ENCODE data around the gene ZBTB46.

The ZBTB46 gene

GRCh38 chr20:63846128-63846771 is 15.2 kb upstream of the ZBTB46 start:
- H3K14ac ChIP-seq (ENCODE audit: low read length), result peak overlapping the region; percentile 39
- no peaks in the 10 kb centered on the region for H3K79me2 ChIP-seq (ENCODE audit: control insufficient read depth, insufficient read depth, low read length, poor library complexity)
- peak overlapping the region; percentile 83 for H2BK5ac ChIP-seq (ENCODE audit: low read depth, low read length, poor library complexity)
- peak overlapping the region; percentile 88 for H3K27ac ChIP-seq (ENCODE audit: low read depth, low read length)
- H3K36me3 ChIP-seq (ENCODE audit: control insufficient read depth in 1 of 2, insufficient read depth in 2 of 2, low read length in 2 of 2), result no peaks in the 10 kb centered on the region
- H3K4ac ChIP-seq (ENCODE audit: low read depth, low read length), result no peak overlapping the region
- no peaks in the 10 kb centered on the region for H3K9me3 ChIP-seq (ENCODE audit: insufficient read depth, low read depth, low read length)
- H2AK5ac ChIP-seq (ENCODE audit: low read length), result no peak overlapping the region
- H2AFZ ChIP-seq (ENCODE audit: insufficient read depth, low read length, poor library complexity), result peak overlapping the region; percentile 56
- peak overlapping the region; percentile 69 for H2BK12ac ChIP-seq (ENCODE audit: low read length)
- H3K23ac ChIP-seq (ENCODE audit: low read length), result no peak overlapping the region
- no CpG with 5 or more reads among the region's 24 CpGs for WGBS (ENCODE audit: extremely low coverage, insufficient coverage, insufficient read length)
- no peak overlapping the region for H3K9ac ChIP-seq (ENCODE audit: low read length)
- peak overlapping the region; percentile 76 for H4K8ac ChIP-seq (ENCODE audit: low read depth, low read length)
- H3K4me2 ChIP-seq (ENCODE audit: low read length), result peak overlapping the region; percentile 69
- peaks cover 23% of the 10 kb centered on the region for H3K79me1 ChIP-seq (ENCODE audit: low read length)
- H4K91ac ChIP-seq (ENCODE audit: low read depth, low read length), result peak overlapping the region; percentile 75
- H2BK120ac ChIP-seq (ENCODE audit: insufficient read depth, low read length, poor library complexity), result peak overlapping the region; percentile 84
- no peak overlapping the region for H3K18ac ChIP-seq (ENCODE audit: low read length)
- H3K4me1 ChIP-seq (ENCODE audit: control insufficient read depth in 1 of 2, insufficient read depth in 2 of 2, low read length in 2 of 2), result peaks cover 24% of the 10 kb centered on the region in 2 experiments
- H4K12ac ChIP-seq (ENCODE audit: low read depth, low read length), result peak overlapping the region; percentile 22
- H3K4me3 ChIP-seq (ENCODE audit: low read depth, low read length), result no peak overlapping the region
- DNase-seq, result peak in 1 of 2 donors; percentile 45
- no peaks in the 10 kb centered on the region for H3K27me3 ChIP-seq (ENCODE audit: insufficient read depth, low read length)

- H3K36me3 ChIP-seq (ENCODE audit: control insufficient read depth in 1 of 2, insufficient read depth in 2 of 2, low read length in 2 of 2), result no peaks in the 10 kb centered on the region
- DNase-seq, result no peak
- no peak overlapping the region for H3K4ac ChIP-seq (ENCODE audit: low read depth, low read length)
- H3K79me2 ChIP-seq (ENCODE audit: control insufficient read depth, insufficient read depth, low read length, poor library complexity), result no peaks in the 10 kb centered on the region
- no peak overlapping the region for H3K4me3 ChIP-seq (ENCODE audit: low read depth, low read length)
- no peak overlapping the region for H2AK5ac ChIP-seq (ENCODE audit: low read length)
- H3K27ac ChIP-seq (ENCODE audit: low read depth, low read length), result no peak overlapping the region
- no peak overlapping the region for H4K8ac ChIP-seq (ENCODE audit: low read depth, low read length)
- no peak overlapping the region for H3K9ac ChIP-seq (ENCODE audit: low read length)
- H3K79me1 ChIP-seq (ENCODE audit: low read length), result peaks cover 27% of the 10 kb centered on the region
- H2BK12ac ChIP-seq (ENCODE audit: low read length), result peak overlapping the region; percentile 14
- H3K4me2 ChIP-seq (ENCODE audit: low read length), result no peak overlapping the region
- H2AFZ ChIP-seq (ENCODE audit: insufficient read depth, low read length, poor library complexity), result no peak overlapping the region
- peaks cover 29 to 33% of the 10 kb centered on the region in 2 experiments for H3K4me1 ChIP-seq (ENCODE audit: control insufficient read depth in 1 of 2, insufficient read depth in 2 of 2, low read length in 2 of 2)
- no peak overlapping the region for H4K12ac ChIP-seq (ENCODE audit: low read depth, low read length)
- no peak overlapping the region for H3K14ac ChIP-seq (ENCODE audit: low read length)
- peak overlapping the region; percentile 33 for H2BK120ac ChIP-seq (ENCODE audit: insufficient read depth, low read length, poor library complexity)
- no peak overlapping the region for H3K18ac ChIP-seq (ENCODE audit: low read length)
- peak overlapping the region; percentile 6 for H4K91ac ChIP-seq (ENCODE audit: low read depth, low read length)
- no peak overlapping the region for H3K23ac ChIP-seq (ENCODE audit: low read length)
- no CpG with 5 or more reads among the region's 9 CpGs for WGBS (ENCODE audit: extremely low coverage, insufficient coverage, insufficient read length)
- H3K27me3 ChIP-seq (ENCODE audit: insufficient read depth, low read length), result no peaks in the 10 kb centered on the region
- peaks cover 2% of the 10 kb centered on the region for H3K9me3 ChIP-seq (ENCODE audit: insufficient read depth, low read depth, low read length)
- no peak overlapping the region for H2BK5ac ChIP-seq (ENCODE audit: low read depth, low read length, poor library complexity)
These were observed 13.5 kb upstream of the ZBTB46 start for GRCh38 chr20:63844511-63844991.

- H3K9ac ChIP-seq (ENCODE audit: low read length), result no peak overlapping the region
- no peak overlapping the region for H4K12ac ChIP-seq (ENCODE audit: low read depth, low read length)
- peaks cover 27% of the 10 kb centered on the region for H3K79me1 ChIP-seq (ENCODE audit: low read length)
- peaks cover 2% of the 10 kb centered on the region for H3K9me3 ChIP-seq (ENCODE audit: insufficient read depth, low read depth, low read length)
- no peak overlapping the region for H4K8ac ChIP-seq (ENCODE audit: low read depth, low read length)
- peak overlapping the region; percentile 35 for H2AK5ac ChIP-seq (ENCODE audit: low read length)
- WGBS (ENCODE audit: extremely low coverage, insufficient coverage, insufficient read length), result no CpG with 5 or more reads among the region's 16 CpGs
- no peak overlapping the region for H3K27ac ChIP-seq (ENCODE audit: low read depth, low read length)
- H3K4me2 ChIP-seq (ENCODE audit: low read length), result no peak overlapping the region
- H3K23ac ChIP-seq (ENCODE audit: low read length), result no peak overlapping the region
- H3K4me3 ChIP-seq (ENCODE audit: low read depth, low read length), result no peak overlapping the region
- H3K36me3 ChIP-seq (ENCODE audit: control insufficient read depth in 1 of 2, insufficient read depth in 2 of 2, low read length in 2 of 2), result no peaks in the 10 kb centered on the region
- no peak overlapping the region for H4K91ac ChIP-seq (ENCODE audit: low read depth, low read length)
- no peak overlapping the region for H3K18ac ChIP-seq (ENCODE audit: low read length)
- H2BK5ac ChIP-seq (ENCODE audit: low read depth, low read length, poor library complexity), result no peak overlapping the region
- no peak overlapping the region for H3K14ac ChIP-seq (ENCODE audit: low read length)
- no peak for DNase-seq
- peaks cover 29 to 34% of the 10 kb centered on the region in 2 experiments for H3K4me1 ChIP-seq (ENCODE audit: control insufficient read depth in 1 of 2, insufficient read depth in 2 of 2, low read length in 2 of 2)
- no peak overlapping the region for H2AFZ ChIP-seq (ENCODE audit: insufficient read depth, low read length, poor library complexity)
- H2BK12ac ChIP-seq (ENCODE audit: low read length), result no peak overlapping the region
- no peak overlapping the region for H2BK120ac ChIP-seq (ENCODE audit: insufficient read depth, low read length, poor library complexity)
- no peaks in the 10 kb centered on the region for H3K79me2 ChIP-seq (ENCODE audit: control insufficient read depth, insufficient read depth, low read length, poor library complexity)
- H3K4ac ChIP-seq (ENCODE audit: low read depth, low read length), result no peak overlapping the region
- no peaks in the 10 kb centered on the region for H3K27me3 ChIP-seq (ENCODE audit: insufficient read depth, low read length)
These were observed 12.7 kb upstream of the ZBTB46 start for GRCh38 chr20:63843778-63844177.

GRCh38 chr20:63843222-63843621 is 12.2 kb upstream of the ZBTB46 start:
- Histone ChIP-seq H4K91ac (ENCODE audit: low read depth, low read length) (no peak overlapping the region), H2BK5ac (ENCODE audit: low read depth, low read length, poor library complexity) (no peak overlapping the region), H2AFZ (ENCODE audit: insufficient read depth, low read length, poor library complexity) (no peak overlapping the region), H2AK5ac (ENCODE audit: low read length) (no peak overlapping the region), H4K12ac (ENCODE audit: low read depth, low read length) (no peak overlapping the region), H4K8ac (ENCODE audit: low read depth, low read length) (no peak overlapping the region), H3K79me1 (ENCODE audit: low read length) (peaks cover 23% of the 10 kb centered on the region), H3K4ac (ENCODE audit: low read depth, low read length) (no peak overlapping the region), H3K36me3 (ENCODE audit: control insufficient read depth in 1 of 2, insufficient read depth in 2 of 2, low read length in 2 of 2) (no peaks in the 10 kb centered on the region), H3K18ac (ENCODE audit: low read length) (no peak overlapping the region), H2BK12ac (ENCODE audit: low read length) (no peak overlapping the region), H3K23ac (ENCODE audit: low read length) (no peak overlapping the region), H3K79me2 (ENCODE audit: control insufficient read depth, insufficient read depth, low read length, poor library complexity) (no peaks in the 10 kb centered on the region), H3K27me3 (ENCODE audit: insufficient read depth, low read length) (no peaks in the 10 kb centered on the region), H3K4me2 (ENCODE audit: low read length) (no peak overlapping the region), H3K14ac (ENCODE audit: low read length) (no peak overlapping the region), H2BK120ac (ENCODE audit: insufficient read depth, low read length, poor library complexity) (no peak overlapping the region), H3K9ac (ENCODE audit: low read length) (no peak overlapping the region), H3K9me3 (ENCODE audit: insufficient read depth, low read depth, low read length) (peaks cover 2% of the 10 kb centered on the region), H3K27ac (ENCODE audit: low read depth, low read length) (no peak overlapping the region), H3K4me3 (ENCODE audit: low read depth, low read length) (no peak overlapping the region), H3K4me1 (ENCODE audit: control insufficient read depth in 1 of 2, insufficient read depth in 2 of 2, low read length in 2 of 2) (peaks cover 25 to 31% of the 10 kb centered on the region in 2 experiments)
- no CpG with 5 or more reads among the region's 12 CpGs for WGBS (ENCODE audit: extremely low coverage, insufficient coverage, insufficient read length)
- no peak for DNase-seq

All from trophoblast cell (in vitro differentiated cells and primary cell).